LNCAP (cell line): Measurements from ENCODE around the gene LHX6.

Experiments used
- CTCF ChIP-seq: fragments of 450-650 bp; IDR thresholded peaks from 2 replicates; pipeline ENCODE4 v1.5.1; 2017; ENCODE audit warnings: mild to moderate bottlenecking

LHX6 gene

GRCh38 chr9:122232796-122233306 lies 4.1 kb upstream of the LHX6 start:
- no peak for TF ChIP-seq CTCF

DNA sequence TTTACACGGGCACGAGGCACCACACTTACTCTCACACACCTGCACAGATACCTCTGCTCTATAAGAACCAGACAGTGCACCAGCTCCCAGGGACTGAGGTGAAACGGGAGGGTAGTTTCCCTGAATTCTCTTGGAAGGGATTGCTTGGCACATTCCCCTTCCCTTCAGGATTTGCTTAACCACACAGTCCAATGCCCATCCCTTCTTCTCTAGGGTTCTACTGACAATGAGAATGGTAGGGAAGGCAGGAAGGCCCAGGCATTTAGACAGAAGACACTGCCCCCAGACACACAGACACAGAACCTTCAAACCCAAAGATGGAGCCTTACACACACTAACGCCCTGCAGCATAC lies 704 bp upstream of the LHX6 start:
- no peak for TF ChIP-seq CTCF

GRCh38 chr9:122228191-122228567 lies 578 bp downstream of the LHX6 start:
- no peak for TF ChIP-seq CTCF

DNA sequence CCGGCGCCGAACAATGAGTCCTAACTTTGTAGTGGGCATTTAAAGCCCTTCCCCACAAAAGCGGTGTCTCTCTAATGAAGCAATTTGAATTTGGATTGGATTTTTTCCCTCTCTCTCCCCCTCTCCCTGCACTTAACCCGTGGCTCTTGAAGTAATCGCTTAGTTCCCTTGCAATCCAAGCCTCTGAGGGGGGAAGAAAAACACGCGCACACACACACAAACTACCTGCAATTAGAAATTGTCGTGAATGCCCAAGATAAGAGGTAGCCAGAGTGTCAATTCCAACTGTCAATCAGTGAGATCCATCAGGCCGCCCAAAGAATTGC lies 1.2 kb downstream of the LHX6 start:
- no peak for TF ChIP-seq CTCF

GRCh38 chr9:122226758-122227574 lies 1.8 kb downstream of the LHX6 start:
- TF ChIP-seq CTCF: no peak

DNA sequence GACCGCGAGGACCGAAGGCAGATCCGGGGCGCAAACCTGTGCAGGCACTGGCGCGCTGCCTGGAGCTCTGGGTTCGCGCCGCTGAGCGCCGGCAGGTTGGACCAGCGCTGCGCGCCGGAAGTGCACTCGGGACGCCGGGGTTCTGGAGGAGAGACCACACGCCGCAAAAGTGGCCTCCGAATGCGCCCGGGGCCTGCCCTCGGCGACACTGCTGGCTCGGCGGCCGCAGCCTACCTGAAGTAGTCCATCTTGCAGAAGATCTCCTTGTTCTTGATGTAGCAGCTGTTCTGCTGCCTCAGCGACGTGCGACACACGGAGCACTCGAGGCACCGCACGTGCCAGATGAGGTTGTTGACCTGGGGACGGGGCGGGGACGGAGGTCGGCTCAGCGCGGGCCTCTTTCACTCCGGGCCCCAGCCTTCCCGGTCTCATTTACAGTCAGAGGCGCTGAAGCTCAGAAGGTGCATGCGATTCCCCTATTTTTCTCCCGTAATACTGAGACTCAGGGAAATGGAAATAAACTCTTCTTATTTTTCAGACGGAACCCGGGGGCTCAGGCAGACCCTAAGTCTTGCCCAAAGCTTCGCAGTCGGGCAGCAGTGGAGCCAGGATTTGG lies 2.5 kb downstream of the LHX6 start:
- TF ChIP-seq CTCF: no peak

DNA sequence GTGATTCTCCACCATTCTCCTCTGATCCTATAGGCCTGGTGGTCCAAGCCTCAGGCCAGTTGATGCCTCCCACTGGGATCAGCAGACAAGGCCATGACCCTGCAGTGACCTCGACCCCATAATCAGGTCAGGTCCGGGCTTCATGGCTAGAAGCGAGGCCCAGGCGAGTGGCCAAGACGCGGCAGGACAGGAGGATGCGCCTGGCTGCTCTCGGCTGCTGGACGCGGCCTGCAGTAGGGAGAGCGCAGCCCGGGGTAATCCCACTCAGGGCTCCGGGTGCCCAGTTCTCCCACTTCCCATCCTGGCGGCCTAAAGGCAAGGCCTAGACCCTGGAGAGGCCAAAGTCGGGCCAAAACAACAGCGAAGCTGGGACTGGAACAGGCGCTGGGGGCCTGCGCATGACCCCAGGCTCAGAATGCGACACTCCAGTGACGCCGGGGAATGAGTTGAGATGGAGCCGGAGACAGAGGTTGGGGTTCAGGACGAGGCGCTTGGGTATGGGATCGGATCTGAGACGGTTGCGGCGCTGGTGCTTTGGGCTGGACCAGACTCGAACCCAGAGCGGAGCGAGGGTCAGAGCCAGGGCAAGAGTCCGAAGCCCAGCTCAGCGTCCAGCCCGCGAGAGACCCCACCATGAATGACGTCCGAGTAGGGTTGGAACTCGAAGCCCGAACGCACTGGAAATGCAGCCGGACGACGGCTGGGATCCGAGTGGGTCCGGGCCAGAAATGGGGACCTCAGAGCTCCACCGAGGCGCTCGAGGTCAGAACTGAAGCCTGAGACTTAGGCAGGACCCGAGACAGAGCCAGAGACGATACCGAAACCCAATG lies 3.2 kb downstream of the LHX6 start:
- TF ChIP-seq CTCF: no peak
